Measurements from ENCODE around the gene ANTXR1.
"Not testable (repeated sequence)": the region's sequence is repeated elsewhere in the genome, so short reads cannot be mapped to it uniquely, and the experiment has no call there.

ANTXR1 gene

DNA sequence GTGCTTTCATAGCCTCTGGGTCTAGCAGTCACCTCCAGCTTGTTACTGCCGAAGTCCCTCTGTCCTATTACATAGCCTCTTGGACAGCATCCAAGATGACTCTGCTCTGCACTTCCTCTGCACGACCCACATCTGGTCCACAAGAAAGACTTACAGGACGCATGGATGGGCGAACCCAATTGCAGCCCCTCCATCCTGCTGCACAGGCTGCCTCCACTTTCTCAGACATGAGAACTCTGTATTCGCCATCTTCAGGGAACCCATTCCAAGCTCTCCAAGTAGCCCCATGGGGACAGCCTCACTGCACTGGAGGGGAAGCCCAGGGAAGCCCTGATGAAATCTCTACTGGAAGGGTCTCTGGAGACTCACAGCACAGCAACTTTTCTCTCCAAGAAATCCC, 201.9 kb downstream of the ANTXR1 start:
- no peak for DNase-seq

DNA sequence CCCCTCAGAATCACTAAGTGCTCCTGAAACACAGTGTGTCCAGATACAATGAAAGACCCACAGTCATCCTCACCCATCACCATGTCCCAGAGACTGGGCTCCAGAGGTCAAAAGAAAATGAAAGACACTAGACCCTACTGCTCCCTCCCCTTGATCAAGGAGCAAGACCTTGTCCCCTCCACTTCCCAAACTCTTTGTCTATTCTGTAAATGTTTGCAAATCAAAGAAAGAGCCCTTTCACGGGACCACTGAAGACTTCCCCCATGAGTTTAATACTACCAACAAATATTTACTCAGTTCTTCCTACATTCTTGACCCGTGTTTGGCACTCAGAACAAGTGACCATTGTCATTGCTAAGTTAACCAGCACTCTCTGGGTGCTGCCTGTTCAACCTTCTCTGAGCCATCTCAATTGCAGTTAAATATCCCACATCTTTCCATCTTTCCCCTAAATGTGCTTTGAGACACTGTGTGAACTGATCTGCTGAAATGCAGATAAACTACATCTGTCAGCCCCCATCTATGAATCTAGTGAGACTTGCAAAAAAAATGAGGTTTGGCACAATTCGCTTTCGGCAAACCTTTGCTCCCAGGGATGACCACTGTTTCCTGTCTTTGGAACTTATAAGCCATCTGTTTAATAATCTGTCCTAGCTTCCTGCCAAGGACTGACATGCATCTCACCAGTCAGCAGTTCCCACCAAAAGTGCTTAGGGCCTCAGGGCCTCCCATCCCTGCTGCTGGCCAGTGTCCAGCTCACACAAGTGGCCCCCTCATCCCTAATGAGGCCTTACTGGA, 203.8 kb downstream of the ANTXR1 start:
- DNase-seq: no peak

DNA sequence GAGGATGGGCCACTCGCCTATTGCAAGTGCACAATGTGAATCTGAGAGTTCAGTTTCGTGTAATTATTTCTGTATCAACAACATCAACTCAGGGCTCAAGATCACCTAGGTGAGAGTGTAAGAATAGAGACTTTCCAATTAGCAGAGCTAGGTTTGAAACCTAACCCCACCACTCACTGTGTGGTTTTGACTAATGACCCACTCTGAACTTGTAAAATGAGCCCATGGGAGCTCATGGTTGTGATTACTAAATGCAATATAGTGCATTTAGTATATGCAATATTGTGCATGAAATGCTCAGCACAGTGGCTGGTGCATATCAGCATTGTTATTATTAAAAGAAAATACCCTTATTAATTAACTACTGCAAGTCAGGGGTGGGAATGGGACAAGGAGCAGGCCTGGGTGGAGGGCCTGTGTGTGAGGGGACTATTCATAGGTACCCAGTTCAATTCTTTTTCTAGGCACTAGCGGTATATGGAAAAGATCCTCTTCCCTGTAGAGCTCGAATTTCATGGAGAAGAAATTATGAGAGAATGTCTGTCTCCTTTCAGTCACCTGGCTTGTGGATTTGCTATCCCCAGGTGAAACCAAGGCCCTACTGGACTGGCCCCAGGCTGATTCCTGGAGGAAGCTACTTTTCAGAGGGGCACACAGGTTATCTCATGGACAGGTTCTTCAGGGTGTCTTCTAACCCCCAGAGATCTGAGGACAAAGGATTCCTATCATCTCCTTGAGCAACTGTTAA, 204.5 kb downstream of the ANTXR1 start:
- no peak for DNase-seq

DNA sequence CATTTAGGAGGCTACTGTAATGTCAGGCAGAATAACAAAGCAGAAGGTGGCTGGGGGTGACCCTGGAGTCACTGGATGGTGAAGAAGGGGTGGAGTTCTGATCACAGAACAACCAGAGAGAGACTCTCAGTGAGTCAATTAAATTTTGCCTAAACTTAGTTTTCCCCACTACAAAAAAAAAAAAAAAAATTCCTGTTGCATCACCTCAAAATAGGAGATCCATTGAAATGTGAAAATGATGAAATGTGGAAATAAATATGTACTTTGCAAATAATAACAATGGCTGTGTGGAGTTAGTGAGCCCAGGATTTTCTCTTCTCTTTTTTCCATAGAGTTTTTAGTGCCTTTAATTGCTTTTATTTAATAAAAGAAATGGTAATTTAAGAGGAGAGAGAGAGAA, 208.5 kb downstream of the ANTXR1 start:
- DNase-seq: no peak

DNA sequence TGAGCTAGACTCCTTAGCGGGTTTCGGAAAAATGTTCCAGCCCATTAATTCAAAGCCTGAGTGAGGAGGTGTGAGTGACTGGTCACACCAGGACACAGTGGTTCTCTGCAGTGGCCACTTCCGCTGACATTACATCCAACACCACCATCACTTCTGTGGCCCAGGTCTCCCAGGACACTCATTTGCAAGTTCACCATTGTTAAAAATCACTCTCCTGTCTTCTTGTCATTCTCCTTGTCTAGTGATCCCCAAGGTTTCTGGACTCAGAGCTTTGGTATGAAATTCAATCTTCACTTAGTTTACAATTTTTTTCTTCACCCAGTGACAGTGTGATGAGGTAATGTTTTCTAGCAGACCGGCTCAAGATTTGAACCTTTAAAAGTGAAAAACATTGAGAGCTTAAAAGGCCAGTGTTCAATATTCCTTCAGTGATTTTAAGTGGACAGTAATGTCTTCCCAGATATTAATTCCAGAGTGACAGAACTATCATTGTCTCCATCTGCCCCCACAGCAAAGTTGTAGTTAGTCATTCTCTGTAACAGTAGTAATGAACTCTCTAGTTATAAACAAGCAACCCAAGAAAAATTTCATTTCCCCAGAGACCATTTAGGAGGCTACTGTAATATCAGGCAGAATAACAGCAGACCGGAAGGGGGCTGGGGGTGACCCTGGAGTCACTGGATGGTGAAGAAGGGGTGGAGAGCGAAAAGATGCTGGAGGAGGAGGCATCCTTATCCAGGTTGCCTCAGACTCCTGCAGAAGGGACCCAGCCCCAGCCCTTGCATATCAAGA, 209.2 kb downstream of the ANTXR1 start:
- no peak for DNase-seq

DNA sequence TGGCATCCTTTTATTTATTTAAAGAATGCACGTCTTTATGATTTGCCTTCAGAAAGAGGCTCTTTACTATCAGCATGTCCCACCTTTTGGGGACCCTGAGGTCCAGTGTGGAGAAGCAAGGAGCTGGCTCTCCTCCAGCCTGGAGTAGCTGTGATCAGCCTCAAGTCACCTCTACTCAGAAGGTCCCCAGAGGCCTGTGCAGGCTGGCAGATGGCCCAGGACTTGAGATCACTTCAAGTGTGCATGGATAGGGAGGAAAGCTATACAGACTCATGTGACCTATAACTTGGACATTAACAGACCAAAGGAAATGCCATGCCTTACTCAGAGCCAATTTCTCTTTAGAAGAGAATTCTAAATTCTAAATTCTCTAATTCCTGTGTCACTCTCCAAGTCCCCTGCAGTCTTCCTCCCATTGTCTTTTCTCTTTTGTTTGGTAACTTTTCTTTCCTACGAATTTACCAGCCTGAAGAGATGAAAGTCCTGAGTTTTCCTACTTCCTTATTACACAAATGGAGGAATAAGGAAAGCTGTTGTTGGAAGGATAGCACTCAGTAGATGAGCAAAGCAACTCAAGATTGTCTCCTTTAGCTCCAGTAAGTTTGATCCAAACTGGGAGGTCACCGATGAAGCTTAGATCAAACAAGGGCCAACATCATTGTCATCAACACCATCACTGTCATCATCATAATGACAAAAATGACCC, 210.1 kb downstream of the ANTXR1 start:
- no peak for DNase-seq

DNA sequence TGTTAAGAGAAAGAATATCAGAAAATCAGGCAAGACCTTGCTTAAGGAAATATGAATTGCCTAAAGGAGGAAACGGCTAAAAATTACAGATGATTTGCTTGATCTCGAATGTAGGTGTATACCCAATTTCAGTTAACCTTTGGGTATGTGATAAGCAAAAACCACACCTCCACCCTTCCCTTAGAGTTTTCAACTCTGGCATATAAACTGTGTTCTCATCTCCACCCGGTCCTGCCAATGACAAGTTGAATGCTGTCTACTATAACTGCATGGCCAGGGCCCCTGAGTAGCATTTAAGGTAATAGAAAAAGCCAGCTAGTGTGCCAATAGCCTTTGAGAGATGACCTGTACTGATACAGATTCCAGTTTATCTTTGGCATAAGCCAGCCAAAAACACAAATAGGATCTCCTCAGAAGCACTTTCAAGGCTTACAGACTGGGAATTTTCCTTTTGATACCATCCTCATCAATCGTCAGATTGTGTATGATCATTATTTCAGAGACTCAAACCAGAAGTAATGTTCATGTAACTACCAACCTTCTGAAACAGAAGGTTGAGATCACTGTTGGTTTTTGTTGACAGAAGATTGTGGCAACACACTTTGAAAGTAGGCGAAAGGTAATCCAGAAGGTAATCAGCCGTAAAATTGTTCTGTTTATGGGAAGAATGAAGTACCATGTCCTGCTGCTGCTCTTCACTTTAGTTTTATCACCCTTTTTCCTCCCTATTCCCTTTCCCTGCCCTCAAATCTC, 211.0 kb downstream of the ANTXR1 start:
- DNase-seq: no peak

DNA sequence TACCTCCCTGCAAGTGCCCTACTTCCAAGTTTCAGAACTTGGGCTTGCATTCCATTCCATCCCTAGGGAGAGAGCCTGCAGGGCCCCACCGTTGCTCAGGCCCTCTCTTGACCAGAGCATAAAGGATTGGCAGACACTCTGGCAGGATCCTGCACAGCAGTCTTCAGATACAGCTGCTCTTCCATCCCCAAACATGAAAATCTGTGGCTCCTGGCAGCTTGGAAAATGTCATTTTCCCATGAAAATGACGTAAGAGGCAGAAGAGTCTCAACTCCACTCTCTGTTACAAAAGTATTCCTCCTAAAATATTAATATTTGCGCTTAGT, 211.5 kb downstream of the ANTXR1 start:
- no peak for DNase-seq

DNA sequence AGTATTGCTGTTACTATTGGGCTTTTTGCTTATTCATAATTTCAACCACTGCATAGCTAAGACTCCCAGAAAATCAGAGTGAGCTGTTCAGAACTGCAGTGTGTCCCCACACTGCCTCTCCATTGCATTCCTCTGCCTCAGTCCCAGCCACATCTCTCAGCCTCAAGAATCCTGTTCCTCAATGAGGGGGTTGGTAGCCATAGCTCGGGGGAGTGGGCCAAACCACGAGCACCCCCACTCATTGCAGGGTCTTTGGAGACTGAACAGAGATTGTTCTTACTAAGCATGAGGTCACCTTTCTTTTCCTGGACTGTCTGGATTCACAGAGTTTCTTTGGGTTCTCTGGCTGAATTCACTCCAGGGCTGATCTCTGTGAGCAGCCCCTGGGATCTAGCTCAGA, 213.0 kb downstream of the ANTXR1 start:
- DNase-seq: no peak

DNA sequence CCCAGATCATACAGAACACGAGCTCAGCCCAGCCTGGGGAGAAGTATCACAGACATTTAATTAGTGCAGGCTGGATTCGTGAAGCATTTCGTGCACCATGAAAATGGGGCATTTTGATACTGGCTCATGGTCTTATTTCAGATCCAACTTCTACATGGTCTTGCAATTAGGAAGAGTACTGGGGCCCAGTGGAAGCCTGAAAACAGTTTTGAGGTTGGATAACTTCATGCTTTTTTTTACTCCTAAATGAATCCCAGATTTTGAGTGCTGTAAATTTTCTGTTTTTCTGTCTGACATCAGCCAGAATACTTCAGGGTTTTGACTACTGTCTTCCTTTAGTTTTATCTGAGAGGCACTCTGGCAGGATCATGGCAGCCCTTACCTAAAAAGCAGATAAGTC, 213.9 kb downstream of the ANTXR1 start:
- DNase-seq: no peak

DNA sequence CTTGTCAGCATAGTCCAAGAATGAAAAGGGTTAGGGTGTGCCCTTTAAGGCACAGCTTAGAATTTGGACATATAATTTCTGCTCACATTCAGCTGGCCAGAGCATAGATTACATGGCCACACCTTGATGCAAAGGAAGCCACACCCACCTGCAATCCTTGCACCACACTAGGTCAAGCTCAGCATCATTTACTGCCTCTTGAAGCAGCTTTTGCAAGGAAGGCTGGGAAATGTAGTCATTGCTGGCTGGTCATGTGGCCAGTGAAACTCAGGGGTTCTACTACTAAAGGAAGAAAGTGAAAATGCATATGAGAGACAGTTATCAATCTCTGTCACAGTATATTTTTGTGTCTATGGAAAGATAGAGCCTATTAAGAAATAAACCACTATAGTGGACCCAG, 214.7 kb downstream of the ANTXR1 start:
- no peak for DNase-seq

DNA sequence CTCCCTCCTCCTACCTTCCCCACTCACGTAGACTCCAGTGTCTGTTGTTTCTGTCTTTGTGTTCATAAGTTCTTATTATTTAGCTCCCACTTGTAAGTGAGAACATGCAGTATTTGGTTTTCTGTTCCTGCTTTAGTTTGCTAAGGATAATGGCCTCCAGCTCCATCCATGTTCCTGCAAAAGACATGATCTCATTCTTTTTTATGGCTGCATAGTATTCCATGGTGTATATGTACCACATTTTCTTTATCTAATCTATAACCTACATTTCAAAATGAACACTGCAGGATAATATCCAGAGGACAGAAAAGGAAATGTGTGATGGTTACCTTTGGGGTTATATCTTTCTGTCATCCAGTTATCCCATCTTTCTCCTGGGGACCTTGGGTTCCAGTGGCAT, 218.0 kb downstream of the ANTXR1 start:
- not testable (repeated sequence) for DNase-seq

DNA sequence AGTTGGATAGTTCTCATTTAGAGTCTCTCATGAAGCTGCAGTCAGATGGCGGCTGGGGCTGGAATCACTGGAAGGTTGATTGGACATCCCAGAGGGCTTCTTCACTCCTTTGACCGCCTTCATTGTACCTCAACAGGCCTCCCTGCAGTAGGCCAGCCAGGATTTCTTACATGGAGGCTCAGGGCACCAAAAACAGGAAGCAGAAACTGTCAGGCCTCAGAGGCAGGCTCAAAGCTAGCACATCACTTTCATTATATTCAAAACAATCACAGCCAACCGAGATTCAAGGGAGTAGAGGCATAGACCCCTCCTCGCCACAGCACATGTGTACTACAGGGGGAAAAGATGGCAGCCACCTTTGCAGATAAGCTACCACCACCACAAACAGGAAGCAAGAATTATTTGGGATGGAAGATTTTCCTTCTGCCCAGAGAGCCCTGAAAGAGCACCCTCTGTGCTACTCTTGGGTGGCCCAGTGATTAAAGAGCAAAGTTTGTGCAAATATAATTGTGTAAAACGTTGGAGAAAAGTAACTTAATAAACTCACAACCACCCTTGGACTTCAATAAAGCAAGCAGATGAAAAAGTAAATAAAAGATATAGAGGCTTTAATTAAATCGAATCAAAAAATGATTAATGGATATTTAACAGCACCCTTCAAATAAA, 218.8 kb downstream of the ANTXR1 start:
- no peak for DNase-seq

DNA sequence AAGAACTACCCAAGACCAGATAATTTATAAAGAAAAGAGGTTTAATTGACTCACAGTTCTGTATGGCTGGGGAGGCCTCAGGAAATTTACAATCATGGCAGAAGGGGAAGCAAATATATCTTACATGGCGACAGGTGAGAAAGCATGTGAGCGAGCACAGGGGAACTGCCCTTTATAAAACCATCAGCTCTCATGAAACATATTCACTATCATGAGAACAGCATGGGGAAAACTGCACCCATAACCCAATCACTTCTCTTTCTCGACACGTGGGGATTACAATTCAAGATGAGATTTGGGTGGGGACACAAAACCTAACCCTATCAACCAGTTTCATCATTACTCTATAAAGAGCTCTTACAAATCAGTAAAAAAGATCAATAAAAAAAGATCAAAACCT, 222.9 kb downstream of the ANTXR1 start:
- not testable (repeated sequence) for DNase-seq

DNA sequence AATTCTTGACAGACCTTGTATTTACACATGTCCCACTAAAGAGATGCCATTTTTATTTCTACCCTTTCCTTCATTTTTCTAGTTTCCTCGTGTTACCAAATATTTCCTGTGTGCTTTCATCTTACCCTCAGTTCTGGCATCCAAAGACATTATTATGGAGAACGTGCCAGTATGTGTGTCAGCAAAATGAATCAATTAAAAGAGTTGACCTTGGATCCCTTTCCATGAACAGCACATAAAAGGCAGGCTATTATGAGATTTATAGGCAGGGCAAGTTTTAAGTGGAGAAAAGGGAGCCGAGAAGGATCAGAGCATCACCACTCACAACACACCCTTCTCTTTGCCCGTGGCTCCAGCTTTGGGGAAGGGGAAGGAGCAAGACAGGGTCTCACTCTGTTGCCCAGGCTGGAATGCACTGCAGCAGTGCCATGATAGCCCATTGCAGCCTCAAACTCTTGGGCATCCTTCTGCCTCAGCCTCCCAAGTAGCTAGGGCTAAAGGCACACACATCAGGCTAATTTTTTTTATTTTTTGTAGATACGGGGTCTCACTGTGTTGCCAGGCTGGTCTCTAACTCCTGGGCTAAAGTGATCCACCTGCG, 224.2 kb downstream of the ANTXR1 start:
- DNase-seq: no peak

DNA sequence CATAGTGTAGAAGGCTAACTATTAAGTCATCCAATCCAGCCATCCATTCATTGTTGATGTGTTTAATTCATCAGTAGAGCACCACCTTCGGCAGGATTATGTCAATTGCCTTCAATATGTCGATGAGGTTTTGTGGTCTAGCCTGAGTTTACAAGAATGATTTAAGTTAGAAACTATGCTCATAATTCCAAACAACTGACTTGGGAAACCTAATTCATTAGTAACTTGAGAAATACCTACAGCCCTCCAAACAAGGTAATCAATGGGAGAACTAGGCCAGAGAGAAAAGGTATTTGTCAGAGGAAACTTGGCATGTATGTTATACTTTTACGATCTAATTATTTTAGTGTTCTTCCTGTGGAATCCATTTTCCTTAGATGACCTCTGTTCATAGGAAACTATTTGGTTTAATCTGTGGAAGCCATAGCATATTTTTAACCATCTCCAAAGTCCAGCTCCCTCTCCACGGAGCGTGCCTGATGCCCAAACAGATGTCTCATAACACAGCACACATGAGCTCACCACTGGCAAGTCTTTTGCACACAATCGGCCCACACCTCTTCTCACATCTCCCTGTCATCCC, 225.6 kb downstream of the ANTXR1 start:
- DNase-seq: no peak

DNA sequence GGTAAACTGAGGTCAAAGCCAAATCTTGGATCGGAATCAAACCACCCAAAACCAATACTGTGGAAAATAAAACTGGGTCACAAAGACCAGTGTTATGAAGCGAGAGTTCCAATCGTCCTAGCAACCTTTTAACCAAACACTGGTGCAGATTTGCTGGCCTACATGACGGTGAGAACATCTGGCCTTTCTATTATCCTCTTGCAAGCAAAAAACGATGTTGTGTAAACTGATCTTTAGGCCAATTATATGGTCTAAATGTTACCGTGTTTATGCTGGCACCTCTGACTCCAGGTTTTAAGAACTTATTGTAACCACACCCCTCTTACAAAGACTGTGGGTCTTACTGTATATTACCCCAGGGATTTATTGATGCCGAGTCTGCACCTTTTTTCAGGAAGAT, 228.1 kb downstream of the ANTXR1 start:
- no peak for DNase-seq

DNA sequence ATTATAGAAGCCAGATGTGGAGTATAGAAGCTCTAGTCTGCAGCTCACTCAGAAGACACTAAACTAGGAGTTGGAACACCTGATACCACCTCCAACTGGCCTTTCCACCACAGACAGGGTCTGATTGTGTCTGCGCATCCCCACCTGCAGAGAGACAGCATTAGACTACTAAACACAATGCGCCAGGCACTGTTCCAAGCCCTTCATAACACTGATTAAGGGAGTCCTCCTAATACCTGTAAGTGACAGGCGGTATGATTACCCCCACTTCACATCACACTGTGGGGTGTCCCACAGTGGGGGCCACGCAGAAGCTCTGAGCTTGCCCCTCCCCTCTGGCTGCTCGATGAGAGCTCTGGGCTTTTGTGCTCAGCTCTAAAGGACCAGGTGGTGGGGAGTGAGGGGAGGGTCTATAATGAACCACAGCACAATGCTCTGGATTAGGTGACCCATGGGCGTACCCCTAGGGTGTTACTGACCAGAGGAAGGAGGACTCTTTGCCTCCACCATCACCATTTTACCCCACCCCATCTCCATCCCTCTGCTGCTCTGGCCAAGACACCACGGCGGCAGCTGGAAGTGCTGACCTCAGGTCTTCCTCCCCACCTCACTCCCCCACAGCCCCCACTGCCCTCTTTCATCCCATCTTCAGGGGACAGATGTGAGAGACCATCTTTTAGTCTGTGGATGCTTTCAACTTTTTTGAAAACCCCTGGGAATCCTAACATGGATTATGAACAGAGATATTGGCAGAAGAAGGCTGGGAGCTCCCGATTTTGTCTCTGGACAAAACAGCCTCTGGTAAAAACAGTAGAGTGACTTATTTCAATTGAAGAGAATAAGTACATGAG, 228.9 kb downstream of the ANTXR1 start:
- no peak for DNase-seq

DNA sequence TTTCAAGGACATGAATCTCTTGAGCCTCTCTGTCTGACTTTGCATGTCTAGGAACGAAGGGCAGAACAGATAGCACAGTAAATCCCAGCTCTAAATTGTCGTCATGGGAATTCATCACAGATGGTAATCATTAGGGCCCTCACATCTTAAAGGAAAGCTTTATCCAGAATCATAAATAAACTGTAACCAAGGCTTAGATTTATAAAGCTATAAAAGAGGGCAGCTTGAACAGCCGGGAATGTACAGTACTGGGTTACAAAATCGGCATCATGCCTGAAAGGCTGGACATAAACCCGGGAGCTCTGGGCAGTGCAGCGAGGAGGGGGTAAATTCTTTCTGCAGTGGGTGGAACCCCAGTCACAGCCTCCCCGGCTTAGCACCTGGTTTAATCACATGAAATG, 229.7 kb downstream of the ANTXR1 start:
- no peak for DNase-seq

DNA sequence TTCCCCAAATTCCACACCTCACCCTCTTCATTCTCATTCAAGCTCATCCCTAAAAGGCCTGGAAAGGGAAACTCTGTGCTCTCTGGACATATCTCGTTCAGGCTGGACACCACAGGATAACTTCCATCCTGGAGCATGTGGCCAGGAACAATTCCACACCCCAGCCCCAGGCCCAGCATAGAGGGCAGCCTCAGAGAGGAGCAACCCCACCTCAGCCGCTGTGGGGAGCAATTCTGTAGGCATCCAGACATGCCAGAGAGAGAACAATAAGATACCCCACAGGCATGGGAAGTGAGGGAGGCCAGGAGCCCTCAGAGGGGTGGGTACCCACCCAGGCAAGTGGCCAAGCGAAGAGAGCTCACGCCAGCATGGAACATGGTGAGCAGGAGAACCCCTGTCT, 230.7 kb downstream of the ANTXR1 start:
- no peak for DNase-seq

All from activated CD4-positive, CD25-positive, alpha-beta regulatory T cell treated with anti-CD3 and anti-CD28 coated beads, Interleukin-2, amount 50 U/mL, for 72 hours (primary cell).